Activated CD4-positive, CD25-positive, alpha-beta regulatory T cell treated with anti-CD3 and anti-CD28 coated beads, Interleukin-2, amount 50 U/mL, for 24 hours (primary cell): ENCODE results near the gene TTC8.
A peak's percentile ranks its signal among the peaks of the same experiment; 100 is the strongest.
"Not testable (repeated sequence)": the region's sequence is repeated elsewhere in the genome, so short reads cannot be mapped to it uniquely, and the experiment has no call there.

ENCODE experiments used
- ATAC-seq, 2 donors: fragments of 150-1000 bp; cut with Tn5 transposase; one replicate each; pipeline ENCODE4 v1.10.0; 2021; ENCODE audit warnings: mild to moderate bottlenecking in 1 of 2, moderate library complexity in 1 of 2

TTC8 gene

GRCh38 chr14:88824314-88825077, at the start of gene TTC8:
TSS of gene TTC8 (plus strand) at chr14:88824651. CDS start at chr14:88824708, 57 bp downstream.
- ATAC-seq: peak; percentile 95

GRCh38 chr14:88775532-88775931, 48.9 kb upstream of the TTC8 start:
- no peak for ATAC-seq

- ATAC-seq: no peak
These were observed 38.5 kb upstream of the TTC8 start for GRCh38 chr14:88785911-88786310.

GRCh38 chr14:88786715-88787114, 37.7 kb upstream of the TTC8 start:
- no peak for ATAC-seq

GRCh38 chr14:88789573-88789972, 34.9 kb upstream of the TTC8 start:
- peak; percentile 56 to 66 for ATAC-seq

GRCh38 chr14:88790501-88791251, 33.8 kb upstream of the TTC8 start:
- no peak for ATAC-seq

- ATAC-seq: no peak
These were observed 33.2 kb upstream of the TTC8 start for GRCh38 chr14:88791252-88791621.

- no peak for ATAC-seq
These were observed 32.6 kb upstream of the TTC8 start for GRCh38 chr14:88791629-88792472.

- peak; percentile 64 to 78 for ATAC-seq
These were observed 31.8 kb upstream of the TTC8 start, which contains the start of gene EML5 for GRCh38 chr14:88792473-88793258. TSS of gene EML5 (minus strand) at chr14:88792953. CDS start at chr14:88792503, 450 bp downstream.

- ATAC-seq: no peak
These were observed 31.2 kb upstream of the TTC8 start for GRCh38 chr14:88793259-88793625.

GRCh38 chr14:88798156-88798555, 26.3 kb upstream of the TTC8 start:
- no peak for ATAC-seq

- ATAC-seq: no peak
These were observed 24.9 kb upstream of the TTC8 start for GRCh38 chr14:88799522-88799921.

GRCh38 chr14:88802596-88802995, 21.9 kb upstream of the TTC8 start:
- ATAC-seq: no peak

GRCh38 chr14:88804035-88804434, 20.4 kb upstream of the TTC8 start:
- no peak for ATAC-seq

GRCh38 chr14:88804477-88804876, 20.0 kb upstream of the TTC8 start:
- ATAC-seq: no peak

- no peak for ATAC-seq
These were observed 16.1 kb upstream of the TTC8 start for GRCh38 chr14:88808359-88808758.

GRCh38 chr14:88815980-88816379, 8.5 kb upstream of the TTC8 start:
- ATAC-seq: no peak

- no peak for ATAC-seq
These were observed 6.4 kb upstream of the TTC8 start for GRCh38 chr14:88818018-88818417.

GRCh38 chr14:88819674-88820073, 4.8 kb upstream of the TTC8 start:
- ATAC-seq: not testable (repeated sequence)

- no peak for ATAC-seq
These were observed 3.1 kb upstream of the TTC8 start for GRCh38 chr14:88821378-88821777.

- ATAC-seq: no peak
These were observed 2.6 kb upstream of the TTC8 start for GRCh38 chr14:88821888-88822287.

- ATAC-seq: no peak
These were observed 510 bp upstream of the TTC8 start for GRCh38 chr14:88823968-88824313.

- no peak for ATAC-seq
These were observed 617 bp downstream of the TTC8 start for GRCh38 chr14:88825078-88825458.
